ENCODE measurements around the gene ARHGAP40. TPM values are rescaled to one million over a fixed set of nuclear protein-coding genes. Genes with fewer than 3 reads are reported as not detected.

Gene ARHGAP40
- total RNA-seq, 4 donors from 2014 or later = 0.21 to 1.2 TPM; not detected in 2

DNA sequence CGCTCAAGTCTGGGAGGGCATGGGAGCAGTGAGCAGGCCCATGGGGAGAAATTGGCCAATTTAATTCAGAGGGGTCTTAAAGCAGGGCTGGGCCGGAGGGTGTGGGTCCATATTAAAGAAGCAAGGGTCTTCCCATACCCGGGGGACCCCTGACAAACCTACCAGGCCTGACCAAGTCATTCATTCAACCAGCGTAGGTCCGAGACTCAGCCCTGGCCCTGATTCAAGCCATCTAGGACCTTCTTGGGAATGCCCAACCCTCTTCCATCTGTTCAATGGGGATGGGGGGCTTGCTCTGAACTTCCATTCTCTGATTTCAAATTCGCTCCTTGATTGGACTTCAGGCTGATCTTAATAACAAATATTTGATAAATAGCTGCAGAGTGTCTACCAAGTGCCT lies 13.3 kb upstream of the ARHGAP40 start:
- H3K4me3 ChIP-seq = no peak overlapping the region
- H3K4me1 ChIP-seq = no peaks in the 10 kb centered on the region
- H3K36me3 ChIP-seq = no peaks in the 10 kb centered on the region
- no peak for DNase-seq
- TF ChIP-seq, protein P1, sequence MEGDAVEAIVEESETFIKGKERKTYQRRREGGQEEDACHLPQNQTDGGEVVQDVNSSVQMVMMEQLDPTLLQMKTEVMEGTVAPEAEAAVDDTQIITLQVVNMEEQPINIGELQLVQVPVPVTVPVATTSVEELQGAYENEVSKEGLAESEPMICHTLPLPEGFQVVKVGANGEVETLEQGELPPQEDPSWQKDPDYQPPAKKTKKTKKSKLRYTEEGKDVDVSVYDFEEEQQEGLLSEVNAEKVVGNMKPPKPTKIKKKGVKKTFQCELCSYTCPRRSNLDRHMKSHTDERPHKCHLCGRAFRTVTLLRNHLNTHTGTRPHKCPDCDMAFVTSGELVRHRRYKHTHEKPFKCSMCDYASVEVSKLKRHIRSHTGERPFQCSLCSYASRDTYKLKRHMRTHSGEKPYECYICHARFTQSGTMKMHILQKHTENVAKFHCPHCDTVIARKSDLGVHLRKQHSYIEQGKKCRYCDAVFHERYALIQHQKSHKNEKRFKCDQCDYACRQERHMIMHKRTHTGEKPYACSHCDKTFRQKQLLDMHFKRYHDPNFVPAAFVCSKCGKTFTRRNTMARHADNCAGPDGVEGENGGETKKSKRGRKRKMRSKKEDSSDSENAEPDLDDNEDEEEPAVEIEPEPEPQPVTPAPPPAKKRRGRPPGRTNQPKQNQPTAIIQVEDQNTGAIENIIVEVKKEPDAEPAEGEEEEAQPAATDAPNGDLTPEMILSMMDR (IDR thresholded peaks at IDR 0.05) = no peak
- TF ChIP-seq POLR2A (IDR thresholded peaks at IDR 0.05) = no peak
- no peaks in the 10 kb centered on the region for H3K27me3 ChIP-seq
- intact Hi-C loops (cut with DNase I; ENCODE audit: low total_unique reads) = no loop called here
- H3K27ac ChIP-seq = no peak overlapping the region
- no peaks in the 10 kb centered on the region for H3K9me3 ChIP-seq

DNA sequence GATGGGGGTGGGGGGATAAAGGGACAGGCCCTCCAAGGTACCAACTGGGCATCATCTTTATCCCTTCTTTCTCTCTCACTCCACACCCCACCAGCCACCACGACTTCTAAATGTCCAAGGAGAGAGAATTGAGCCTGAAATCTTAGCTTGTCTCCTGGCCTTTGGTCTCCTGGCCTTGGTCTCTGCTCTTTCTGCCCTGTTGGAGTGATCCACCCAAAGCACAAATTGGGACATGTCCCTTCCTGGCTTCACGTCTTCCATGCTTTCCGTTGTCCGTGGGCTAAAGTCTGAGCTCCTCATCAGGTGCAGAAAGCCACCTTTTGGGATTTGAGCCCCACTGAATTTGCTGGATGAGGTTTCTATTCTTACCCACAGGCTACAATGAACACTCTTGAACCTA lies 12.3 kb upstream of the ARHGAP40 start:
- intact Hi-C loops (cut with DNase I; ENCODE audit: low total_unique reads) = no loop called here
- Histone ChIP-seq H3K27me3 (no peaks in the 10 kb centered on the region), H3K36me3 (no peaks in the 10 kb centered on the region)

DNA sequence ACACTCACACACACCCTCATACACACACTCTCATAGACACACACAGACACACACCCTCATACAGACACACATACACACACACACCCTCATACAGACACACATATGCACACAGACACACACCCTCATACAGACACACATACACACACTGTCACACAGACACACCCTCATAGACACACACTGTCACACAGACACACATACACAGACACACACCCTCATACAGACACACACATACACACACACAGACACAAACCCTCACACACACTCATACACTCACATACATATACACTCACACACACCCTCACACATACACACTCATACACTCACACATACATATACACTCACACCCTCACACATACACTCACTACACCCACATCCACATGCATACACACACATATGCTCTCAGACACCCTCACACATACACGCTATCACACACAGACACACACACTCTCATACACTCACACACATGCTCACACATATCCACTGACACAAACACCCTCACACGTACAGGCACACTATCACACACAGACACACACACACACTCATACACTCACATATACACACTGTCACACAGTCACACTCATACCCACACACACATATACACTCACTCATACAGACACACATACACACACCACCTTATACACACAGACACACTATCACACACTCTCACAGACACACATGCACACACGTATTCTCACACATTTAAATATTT lies 11.5 kb upstream of the ARHGAP40 start:
- Histone ChIP-seq H3K9me3 (no peaks in the 10 kb centered on the region), H3K27me3 (no peaks in the 10 kb centered on the region), H3K4me3 (no peak overlapping the region), H3K36me3 (no peaks in the 10 kb centered on the region), H3K27ac (no peak overlapping the region), H3K4me1 (no peaks in the 10 kb centered on the region)
- DNase-seq = no peak
- TF ChIP-seq, protein P1 (IDR thresholded peaks at IDR 0.05) = no peak
- TF ChIP-seq POLR2A (IDR thresholded peaks at IDR 0.05) = no peak
- intact Hi-C loops (cut with DNase I; ENCODE audit: low total_unique reads) = no loop called here

More for the DNA sequence above, 12.3 kb upstream of the ARHGAP40 start:
- no peaks in the 10 kb centered on the region for H3K9me3 ChIP-seq
- H3K4me3 ChIP-seq = no peak overlapping the region
- H3K4me1 ChIP-seq = no peaks in the 10 kb centered on the region
- H3K27ac ChIP-seq = no peak overlapping the region
- TF ChIP-seq POLR2A (IDR thresholded peaks at IDR 0.05) = no peak
- TF ChIP-seq, protein P1 (IDR thresholded peaks at IDR 0.05) = no peak
- DNase-seq = no peak

DNA sequence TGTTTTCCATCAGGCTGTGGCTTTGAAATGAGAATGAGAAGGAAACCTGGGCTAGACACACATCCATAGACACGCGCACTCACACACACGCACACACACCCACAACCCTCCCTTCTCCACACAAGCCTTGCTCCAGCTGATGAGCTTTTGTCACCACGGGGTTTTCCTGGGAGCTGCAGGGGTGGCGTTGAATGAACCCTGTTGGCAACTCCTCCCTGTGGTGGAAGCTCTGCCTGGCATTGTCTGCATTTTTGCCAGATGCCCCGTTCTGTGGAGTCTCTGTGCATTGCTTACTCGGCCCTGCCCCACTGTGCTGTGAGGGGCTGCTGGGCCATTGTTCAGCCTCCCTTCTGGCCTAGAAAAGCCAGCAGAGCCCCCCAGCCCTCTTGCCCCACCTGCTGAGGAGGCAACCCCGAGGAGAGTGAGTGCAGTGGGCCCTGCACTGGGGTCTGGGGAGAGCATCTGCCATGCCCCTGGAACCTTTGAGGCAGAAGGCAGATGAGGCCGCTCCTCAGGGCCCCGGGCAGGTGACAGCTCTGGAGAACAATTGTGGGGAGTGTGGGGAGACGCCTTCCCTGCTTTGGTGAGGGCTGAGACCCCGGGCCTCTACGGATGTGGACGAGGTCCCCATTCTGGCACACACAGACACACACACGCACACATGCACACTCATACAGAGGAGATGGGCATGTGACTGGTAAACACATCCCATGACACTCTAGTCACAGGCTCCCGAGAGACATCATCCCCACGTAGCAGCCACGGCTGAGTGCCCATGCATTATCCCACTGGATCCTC lies 10.7 kb upstream of the ARHGAP40 start:
- Histone ChIP-seq H3K4me1 (no peaks in the 10 kb centered on the region), H3K27ac (no peak overlapping the region), H3K27me3 (no peaks in the 10 kb centered on the region), H3K9me3 (no peaks in the 10 kb centered on the region), H3K4me3 (no peak overlapping the region), H3K36me3 (no peaks in the 10 kb centered on the region)
- no peak for DNase-seq
- no peak for TF ChIP-seq POLR2A (IDR thresholded peaks at IDR 0.05)
- TF ChIP-seq, protein P1 (IDR thresholded peaks at IDR 0.05) = no peak
- intact Hi-C loops (cut with DNase I; ENCODE audit: low total_unique reads) = no loop called here

Measured in uterus (tissue), 4 donors.